Ishikawa (cell line): ENCODE results near the gene TECPR2.

Experiments used
- CREB1 ChIP-seq: IDR thresholded peaks from 2 replicates; pipeline ENCODE4 v1.6.1; 2012; ENCODE audit warnings: low read depth
- EGR1 ChIP-seq: IDR thresholded peaks from 2 replicates; pipeline ENCODE4 v1.6.1; 2012
- EP300 ChIP-seq: IDR thresholded peaks from 2 replicates; pipeline ENCODE4 v1.6.1; 2012; ENCODE audit warnings: borderline replicate concordance
- FOXM1 ChIP-seq: IDR thresholded peaks from 2 replicates; pipeline ENCODE4 v1.6.1; 2012; ENCODE audit warnings: low read depth, borderline replicate concordance
- NFIC ChIP-seq: IDR thresholded peaks from 2 replicates; pipeline ENCODE4 v1.6.1; 2012
- REST ChIP-seq: IDR thresholded peaks from 2 replicates; pipeline ENCODE4 v1.6.1; 2012; ENCODE audit warnings: low read depth, mild to moderate bottlenecking
- TAF1 ChIP-seq: IDR thresholded peaks from 2 replicates; pipeline ENCODE4 v1.6.1; 2012; ENCODE audit warnings: low read depth, mild to moderate bottlenecking
- TCF12 ChIP-seq: IDR thresholded peaks from 2 replicates; pipeline ENCODE4 v1.6.1; 2012; ENCODE audit warnings: low read depth
- YY1 ChIP-seq: IDR thresholded peaks from 2 replicates; pipeline ENCODE4 v1.6.1; 2012; ENCODE audit warnings: low read depth
- ZBTB7A ChIP-seq: IDR thresholded peaks from 2 replicates; pipeline ENCODE4 v1.6.1; 2012; ENCODE audit warnings: low read depth

- no peak for TF ChIP-seq TAF1
- no peak for TF ChIP-seq REST
- TF ChIP-seq EGR1: no peak
- TF ChIP-seq TCF12: no peak
- no peak for TF ChIP-seq NFIC
- TF ChIP-seq YY1: no peak
- TF ChIP-seq FOXM1: no peak
- TF ChIP-seq CREB1: no peak
- TF ChIP-seq EP300: no peak
- no peak for TF ChIP-seq ZBTB7A
Measured at GRCh38 chr14:102421411-102422057, 58.8 kb downstream of the TECPR2 start.
